NCI-H128 (cell line): ENCODE data around the gene RASGRP3.

Experiments used
- DNase-seq: peaks from one replicate; lab custom pipeline; 2025; ENCODE audit not compliant: unreplicated experiment; lab: John Stamatoyannopoulos, UW

The RASGRP3 gene

DNA sequence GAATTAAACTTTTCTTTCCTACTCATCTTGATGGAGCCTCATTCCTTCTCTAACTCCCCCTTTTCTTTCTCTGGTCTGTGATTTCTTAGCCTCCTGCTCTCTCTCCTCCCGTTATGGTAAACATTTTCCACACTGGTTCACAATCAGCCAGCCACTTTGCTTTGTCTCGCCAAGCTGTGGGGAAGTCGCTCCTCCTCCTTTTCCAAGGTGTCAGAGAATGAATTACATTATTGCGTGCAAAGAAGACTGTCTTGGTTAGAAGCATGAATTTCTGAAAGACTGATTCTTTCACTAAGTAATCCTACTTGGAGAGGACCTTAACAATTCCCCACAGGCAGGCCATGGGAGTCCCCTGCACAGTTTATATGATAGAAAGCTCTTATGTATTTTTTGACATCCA lies 46.1 kb downstream of the RASGRP3 start:
- no peak for DNase-seq

- no peak for DNase-seq
Measured at GRCh38 chr2:33525666-33526065, 49.2 kb downstream of the RASGRP3 start.

DNA sequence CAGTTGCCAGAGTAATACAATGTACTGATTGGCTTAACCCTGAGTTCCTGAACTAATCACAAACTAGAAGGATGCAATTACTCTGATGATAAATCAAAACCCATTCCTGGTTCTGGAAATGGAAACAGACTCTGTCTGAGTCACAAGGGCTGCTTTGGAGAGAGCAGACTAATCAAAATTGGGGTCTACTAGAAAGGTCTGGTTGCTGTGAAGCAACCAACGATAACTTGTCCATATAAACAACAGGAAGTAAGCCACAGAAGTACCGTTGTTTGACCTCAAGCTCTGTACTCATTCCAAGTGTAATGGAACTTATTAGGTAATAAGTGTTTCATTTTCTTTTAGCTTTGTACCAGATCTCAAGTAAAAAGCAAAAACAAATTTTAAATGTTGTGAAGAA lies 49.7 kb downstream of the RASGRP3 start:
- DNase-seq = no peak

- DNase-seq = no peak
Measured at GRCh38 chr2:33526921-33527320, 50.5 kb downstream of the RASGRP3 start.

GRCh38 chr2:33528441-33528950 lies 52.0 kb downstream of the RASGRP3 start:
- no peak for DNase-seq

- no peak for DNase-seq
Measured at GRCh38 chr2:33529771-33530481, 53.5 kb downstream of the RASGRP3 start.

- no peak for DNase-seq
Measured at GRCh38 chr2:33530690-33531548, 54.5 kb downstream of the RASGRP3 start.

GRCh38 chr2:33531549-33532059 lies 55.2 kb downstream of the RASGRP3 start:
- DNase-seq = no peak

- no peak for DNase-seq
Measured at GRCh38 chr2:33532146-33532545, 55.7 kb downstream of the RASGRP3 start.

- DNase-seq = no peak
Measured at GRCh38 chr2:33532966-33533365, 56.5 kb downstream of the RASGRP3 start.

- no peak for DNase-seq
Measured at GRCh38 chr2:33535421-33535820, 59.0 kb downstream of the RASGRP3 start.

- DNase-seq = no peak
Measured at GRCh38 chr2:33541243-33541642, 64.8 kb downstream of the RASGRP3 start.

DNA sequence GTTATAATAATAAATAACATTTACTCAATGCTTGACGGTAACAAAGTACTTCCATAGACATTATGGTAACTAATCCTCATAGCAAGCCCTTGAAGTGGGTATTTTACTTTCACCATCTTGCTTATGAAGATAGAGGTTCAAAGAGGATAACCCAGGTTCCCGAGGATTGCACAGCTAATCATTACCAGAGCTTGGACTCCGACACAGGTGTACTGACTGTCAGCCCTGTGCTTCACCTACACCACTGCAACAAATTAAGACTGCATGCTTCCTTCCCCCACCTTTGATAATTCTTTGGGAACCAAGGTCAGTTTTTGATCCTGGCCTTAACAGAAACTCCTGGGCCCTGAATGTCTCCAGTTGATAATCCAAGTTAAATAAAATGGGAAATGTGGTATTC lies 73.8 kb downstream of the RASGRP3 start:
- no peak for DNase-seq

DNA sequence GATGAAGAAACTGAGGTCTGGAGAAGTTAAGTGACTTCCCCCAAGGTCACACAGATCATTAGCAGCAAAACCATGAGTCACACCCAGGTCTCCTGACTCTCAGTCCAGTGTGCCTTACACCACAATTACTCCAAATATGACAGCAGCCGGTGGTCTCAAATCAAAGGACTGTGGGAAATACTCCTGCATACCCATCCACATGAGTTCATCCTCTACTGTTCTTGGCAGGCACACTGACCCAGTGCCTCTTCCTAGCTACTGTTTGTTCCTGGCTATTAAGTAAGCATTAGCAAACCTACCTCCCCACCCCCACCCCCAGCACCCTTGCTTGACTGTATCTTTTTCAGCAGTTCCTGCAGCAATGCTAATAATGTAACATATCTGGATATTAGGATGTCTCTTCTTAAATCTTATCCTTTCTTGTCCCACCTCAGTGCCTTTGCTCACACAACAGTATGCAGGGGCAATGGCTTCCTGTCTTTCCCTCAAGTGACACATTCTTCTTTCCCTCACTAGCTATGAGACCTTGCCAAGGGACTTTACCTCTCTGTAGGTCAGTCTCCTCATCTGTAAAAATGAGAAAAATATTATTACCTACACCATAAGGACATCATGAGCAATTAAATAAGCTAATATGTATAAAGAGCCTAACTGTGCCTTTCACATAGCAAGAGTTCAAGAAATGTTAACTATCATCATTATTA lies 76.5 kb downstream of the RASGRP3 start:
- DNase-seq = no peak

- no peak for DNase-seq
Measured at GRCh38 chr2:33555681-33556080, 79.2 kb downstream of the RASGRP3 start.

DNA sequence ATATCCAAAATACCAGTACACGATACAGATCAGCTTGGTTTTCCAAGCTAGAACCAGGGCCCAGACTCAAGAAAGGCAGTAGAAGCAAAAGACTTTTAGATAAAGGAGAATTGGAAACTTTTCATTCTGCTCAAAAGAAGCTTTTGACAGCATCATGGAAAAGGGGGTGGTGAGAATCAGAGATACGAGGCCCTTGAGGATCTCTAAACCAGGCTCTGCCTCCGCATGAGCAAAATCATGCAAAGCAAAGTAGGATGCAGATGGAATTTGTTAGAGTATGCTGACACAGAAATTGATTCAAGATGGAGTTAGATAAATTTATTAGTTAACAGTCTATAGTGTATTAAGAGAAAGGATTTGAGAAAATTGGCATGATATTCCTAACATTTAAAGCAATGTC lies 82.9 kb downstream of the RASGRP3 start:
- no peak for DNase-seq

GRCh38 chr2:33560017-33560416 lies 83.6 kb downstream of the RASGRP3 start:
- DNase-seq = no peak

DNA sequence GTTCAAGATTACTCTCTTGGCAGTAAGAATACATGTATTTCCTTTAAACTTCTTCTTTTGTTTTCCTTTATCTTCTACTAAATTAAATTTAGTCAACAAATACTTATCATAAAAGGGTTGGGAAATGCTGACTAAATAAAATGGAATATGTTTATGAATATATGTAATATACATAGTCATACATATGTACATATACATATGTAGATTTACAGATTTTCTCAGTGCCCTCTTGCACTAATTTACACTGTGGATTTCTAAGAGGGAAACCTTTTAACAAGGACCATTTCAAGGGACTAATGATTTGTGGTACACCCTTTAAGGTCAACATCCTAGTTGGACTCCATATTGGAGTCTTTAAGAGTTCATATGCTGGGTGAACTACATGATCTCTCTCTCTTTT lies 85.4 kb downstream of the RASGRP3 start:
- DNase-seq = no peak

- DNase-seq = no peak
Measured at GRCh38 chr2:33570681-33571080, 94.2 kb downstream of the RASGRP3 start.

DNA sequence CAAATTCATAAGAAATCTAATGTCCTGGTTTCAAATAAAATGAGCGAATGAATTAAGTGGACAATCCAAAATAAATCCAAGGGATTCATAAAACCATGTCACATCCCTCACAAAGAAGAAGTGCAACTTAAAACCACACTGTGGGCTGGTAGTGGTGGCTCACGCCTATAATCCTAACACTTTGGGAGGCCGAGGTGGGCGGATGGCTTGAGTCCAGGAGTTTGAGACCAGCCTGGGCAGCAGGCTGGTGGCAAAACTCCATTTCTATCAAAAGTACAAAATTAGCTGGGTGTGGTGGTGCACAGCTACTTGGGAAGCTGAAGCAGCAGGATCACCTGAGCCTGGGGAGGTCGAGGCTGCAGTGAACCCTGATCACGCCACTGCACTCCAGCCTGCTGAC lies 97.2 kb downstream of the RASGRP3 start:
- no peak for DNase-seq

GRCh38 chr2:33577084-33577483 lies 100.6 kb downstream of the RASGRP3 start:
- no peak for DNase-seq
